HFF-Myc (cell line): ENCODE results near the gene NUP93.

Experiments
- DNase-seq: peaks from one replicate; pipeline ENCODE4 v3.0.0-alpha.2; 2011; ENCODE audit warnings: low read depth; ENCODE audit errors: extremely low read depth
- H3K4me3 ChIP-seq: replicated peaks from 2 replicates; pipeline ENCODE4 v1.5.1; 2011; ENCODE audit warnings: low read depth, mild to moderate bottlenecking, control low read depth, low read length
- TF ChIP-seq, protein P1 (sequence below): IDR thresholded peaks from 2 replicates; pipeline ENCODE4 v1.5.1; 2012; ENCODE audit warnings: mild to moderate bottlenecking, low read depth, low read length, control low read depth; ENCODE audit errors: missing control alignments

The NUP93 gene

DNA sequence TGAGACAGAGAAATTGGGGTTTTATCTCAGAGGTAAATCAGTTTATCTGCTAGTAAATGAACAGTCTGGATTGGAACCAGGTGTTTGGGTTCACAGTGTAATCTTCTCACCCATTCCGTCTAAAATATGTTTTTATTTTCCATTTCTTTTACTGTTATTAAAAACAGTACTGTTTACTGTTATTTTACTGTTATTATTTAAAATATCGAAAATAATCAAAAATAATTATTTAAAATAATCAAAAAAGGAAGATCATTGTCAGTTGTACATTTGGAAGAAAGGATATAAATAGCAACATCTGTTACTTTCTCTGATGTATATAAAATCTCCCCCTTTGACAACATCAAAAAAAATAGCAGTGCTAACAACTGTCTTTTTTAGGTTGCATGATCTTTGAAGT is 11.5 kb downstream of the NUP93 start:
- TF ChIP-seq, protein P1, sequence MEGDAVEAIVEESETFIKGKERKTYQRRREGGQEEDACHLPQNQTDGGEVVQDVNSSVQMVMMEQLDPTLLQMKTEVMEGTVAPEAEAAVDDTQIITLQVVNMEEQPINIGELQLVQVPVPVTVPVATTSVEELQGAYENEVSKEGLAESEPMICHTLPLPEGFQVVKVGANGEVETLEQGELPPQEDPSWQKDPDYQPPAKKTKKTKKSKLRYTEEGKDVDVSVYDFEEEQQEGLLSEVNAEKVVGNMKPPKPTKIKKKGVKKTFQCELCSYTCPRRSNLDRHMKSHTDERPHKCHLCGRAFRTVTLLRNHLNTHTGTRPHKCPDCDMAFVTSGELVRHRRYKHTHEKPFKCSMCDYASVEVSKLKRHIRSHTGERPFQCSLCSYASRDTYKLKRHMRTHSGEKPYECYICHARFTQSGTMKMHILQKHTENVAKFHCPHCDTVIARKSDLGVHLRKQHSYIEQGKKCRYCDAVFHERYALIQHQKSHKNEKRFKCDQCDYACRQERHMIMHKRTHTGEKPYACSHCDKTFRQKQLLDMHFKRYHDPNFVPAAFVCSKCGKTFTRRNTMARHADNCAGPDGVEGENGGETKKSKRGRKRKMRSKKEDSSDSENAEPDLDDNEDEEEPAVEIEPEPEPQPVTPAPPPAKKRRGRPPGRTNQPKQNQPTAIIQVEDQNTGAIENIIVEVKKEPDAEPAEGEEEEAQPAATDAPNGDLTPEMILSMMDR, result no peak
- DNase-seq, result no peak
- no peak overlapping the region for H3K4me3 ChIP-seq

DNA sequence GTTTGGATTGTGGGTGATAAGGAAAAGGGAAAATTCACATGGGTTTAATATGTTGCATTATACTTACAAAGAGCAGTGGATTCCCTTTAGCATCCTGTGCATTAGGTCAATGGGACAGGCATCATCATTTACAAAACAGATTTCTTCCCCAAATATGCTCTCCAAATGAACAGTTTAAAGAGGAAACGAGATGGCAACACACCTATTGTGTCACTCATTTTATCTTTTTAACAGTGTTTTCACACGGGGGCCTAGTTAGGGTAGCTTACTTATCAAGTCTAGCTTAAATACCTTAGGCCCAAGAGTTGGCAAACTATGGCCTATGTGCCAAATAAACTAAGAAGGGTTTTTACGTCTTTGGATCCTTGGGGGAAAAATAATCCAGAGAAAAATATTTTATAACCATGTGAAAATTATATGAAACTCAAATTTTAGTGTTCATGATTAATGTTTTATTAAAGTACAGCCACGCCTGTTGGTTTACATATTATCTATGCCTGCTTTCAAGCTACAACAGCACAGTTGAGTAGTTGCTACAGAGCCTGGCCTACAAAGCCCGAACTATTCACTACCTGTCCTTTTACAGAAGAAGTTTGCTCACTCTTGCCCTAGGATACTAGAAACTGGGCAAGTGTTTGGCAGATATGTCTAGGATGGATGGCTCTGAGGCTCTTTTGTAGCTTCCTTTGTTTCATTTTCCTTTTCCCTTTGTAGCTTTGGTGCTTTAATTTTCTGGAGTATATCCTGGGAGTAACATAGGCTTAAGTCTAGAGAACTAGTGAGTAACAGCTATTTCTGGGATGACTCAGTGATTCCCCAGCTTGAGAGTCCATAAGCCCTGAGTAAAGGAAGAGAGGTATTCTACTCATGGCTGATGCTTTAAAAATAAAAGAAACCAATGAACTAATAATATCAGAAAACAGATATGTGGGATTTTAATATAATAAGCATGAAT is 12.4 kb downstream of the NUP93 start:
- TF ChIP-seq, protein P1, result no peak
- no peak overlapping the region for H3K4me3 ChIP-seq
- peak; percentile 53 for DNase-seq

DNA sequence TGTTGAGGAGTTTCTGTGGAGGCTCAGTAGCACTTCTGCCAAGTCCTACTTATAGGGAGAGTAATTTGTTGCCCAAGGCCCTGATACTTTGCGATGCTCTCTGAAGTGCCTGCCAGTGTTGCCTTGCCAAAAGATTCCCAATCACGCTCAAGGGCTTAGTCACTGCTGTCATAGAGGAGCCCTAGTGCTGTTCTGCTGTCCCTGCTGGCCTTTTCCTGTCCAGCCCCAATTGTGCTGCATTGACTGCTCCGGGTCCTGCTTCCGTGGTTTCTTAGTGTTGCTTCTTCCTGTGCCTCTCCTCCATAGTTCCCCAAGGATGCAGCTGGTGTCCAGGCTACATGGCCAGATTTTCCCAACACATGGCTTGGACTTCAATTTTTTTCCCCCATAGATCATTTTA is 13.9 kb downstream of the NUP93 start:
- H3K4me3 ChIP-seq, result no peak overlapping the region
- TF ChIP-seq, protein P1, result no peak
- DNase-seq, result peak; percentile 35

DNA sequence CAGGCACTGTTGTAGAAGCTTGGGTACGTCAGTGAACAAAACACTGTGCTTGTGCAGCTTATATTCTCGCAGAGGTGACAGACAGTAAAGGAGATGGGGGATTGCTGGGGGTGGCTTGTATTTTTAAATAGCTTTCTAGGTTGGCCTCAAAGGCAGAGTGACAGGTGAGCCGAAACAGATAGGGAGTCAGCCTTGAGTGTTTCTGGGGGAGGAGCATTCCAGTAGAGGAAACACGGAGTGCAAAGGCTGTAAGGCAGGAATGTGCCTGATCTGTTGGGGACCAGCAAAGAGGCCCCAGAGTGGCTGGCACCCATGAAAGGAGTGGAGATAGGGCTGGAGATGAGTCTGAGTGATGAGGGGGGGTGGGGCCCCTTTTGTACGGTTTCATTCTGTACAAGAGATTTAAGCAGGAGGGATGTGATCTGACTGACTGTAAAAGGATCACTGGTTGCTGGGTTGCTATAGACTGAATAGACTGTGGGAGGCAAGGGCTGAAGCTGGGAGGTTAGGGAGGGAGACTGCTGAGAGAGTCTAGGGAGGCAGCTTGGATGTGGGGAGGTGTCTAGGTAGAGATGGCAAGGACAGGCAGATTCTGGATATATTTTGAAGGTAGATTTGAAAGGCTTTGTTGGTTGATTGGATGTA is 15.2 kb downstream of the NUP93 start:
- no peak overlapping the region for H3K4me3 ChIP-seq
- TF ChIP-seq, protein P1, result no peak
- DNase-seq, result no peak

DNA sequence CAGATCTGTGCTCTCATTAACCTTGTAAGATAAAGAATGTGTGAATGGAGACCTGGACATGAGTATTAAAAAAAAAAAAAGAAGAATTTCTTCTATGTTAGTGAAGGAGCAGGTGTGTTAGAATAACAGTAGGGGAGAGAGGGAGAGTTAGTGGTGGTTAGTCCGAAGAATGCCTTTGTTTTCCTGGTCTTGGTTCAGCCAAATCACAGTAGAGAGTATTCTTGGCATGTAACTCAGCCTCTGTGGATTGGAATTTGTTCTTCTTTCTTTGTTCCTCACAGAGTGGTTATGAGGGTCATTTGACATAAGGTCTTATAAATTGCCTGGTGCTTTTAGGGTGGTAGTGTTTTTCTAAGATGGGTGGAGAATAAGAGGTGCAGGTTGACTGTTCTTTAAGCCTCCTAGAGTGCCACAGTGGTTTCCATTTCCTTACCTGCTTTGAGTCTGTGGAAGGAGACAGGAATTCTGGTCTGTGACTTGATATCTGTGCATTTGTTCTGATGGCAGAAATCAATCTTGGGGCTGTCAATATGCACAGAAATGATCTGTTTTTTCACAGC is 17.6 kb downstream of the NUP93 start:
- H3K4me3 ChIP-seq, result no peak overlapping the region
- TF ChIP-seq, protein P1, result no peak

DNA sequence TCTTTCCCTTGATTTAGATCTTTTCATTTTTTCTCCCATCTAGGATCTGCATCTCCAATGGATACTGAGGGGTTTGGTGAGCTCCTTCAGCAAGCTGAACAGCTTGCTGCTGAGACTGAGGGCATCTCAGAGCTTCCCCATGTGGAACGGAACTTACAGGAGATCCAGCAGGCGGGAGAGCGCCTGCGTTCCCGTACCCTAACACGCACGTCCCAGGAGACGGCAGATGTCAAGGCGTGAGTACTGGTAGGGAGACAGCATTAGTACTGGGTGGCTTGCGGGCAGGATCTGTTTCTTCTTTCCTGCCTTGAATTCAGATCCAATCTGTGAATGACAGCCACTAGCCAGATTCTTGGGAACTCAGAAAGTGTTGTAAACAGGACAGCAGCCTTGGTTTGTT is 18.3 kb downstream of the NUP93 start:
- TF ChIP-seq, protein P1, result no peak
- H3K4me3 ChIP-seq, result no peak overlapping the region
- no peak for DNase-seq

More for the DNA sequence above, 17.6 kb downstream of the NUP93 start:
- DNase-seq, result no peak
